ENCODE measurements around the gene DNTT. TPM values are rescaled to one million over a fixed set of nuclear protein-coding genes. Genes with fewer than 3 reads are reported as not detected.

The DNTT gene
- total and polyA plus RNA-seq, 4 donors, result not detected

DNA sequence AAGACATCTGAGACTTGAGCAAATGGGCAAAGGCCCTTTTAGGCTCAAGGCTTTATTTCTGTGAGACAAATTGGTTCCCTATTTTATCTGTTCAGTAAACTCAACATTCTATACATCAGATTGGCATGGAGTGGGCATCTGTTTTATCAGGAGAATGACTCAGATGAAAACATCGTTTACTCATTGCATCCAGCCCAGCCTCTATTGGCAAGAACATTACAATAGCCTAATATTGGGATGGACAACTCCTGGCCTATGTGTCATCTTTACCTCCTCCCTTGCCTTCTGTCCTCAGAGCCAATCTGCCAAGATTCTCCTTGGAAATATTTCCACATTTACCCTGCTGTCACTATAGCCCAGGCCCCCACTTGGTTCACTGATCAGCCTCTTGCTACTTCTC, 27.4 kb upstream of the DNTT start:
- 80 to 87% methylated on average over 1 of the region's 1 CpG for WGBS, 2 donors
- Histone ChIP-seq H3K36me3 (ENCODE audit: control insufficient read depth in 4 of 4, insufficient read depth in 4 of 4, low read length in 4 of 4) (no peaks in the 10 kb centered on the region), H3K4me3 (no peak overlapping the region), H3K27me3 (ENCODE audit: control insufficient read depth in 3 of 3, insufficient read depth in 3 of 3, low read length in 2 of 3) (peaks cover 0 to 2% (median 0%) of the 10 kb centered on the region in 3 donors), H3K9ac (ENCODE audit: insufficient read depth in 1 of 2, low read length in 2 of 2) (no peak overlapping the region), H3K27ac (ENCODE audit: low read depth in 1 of 2, low read length in 1 of 2) (no peak overlapping the region), H3K9me3 (ENCODE audit: control insufficient read depth in 4 of 4, insufficient read depth in 3 of 4, low read length in 3 of 4) (no peaks in the 10 kb centered on the region), H3K4me1 (ENCODE audit: control insufficient read depth in 5 of 5, insufficient read depth in 5 of 5, low read length in 5 of 5) (peaks cover 2 to 24% (median 4%) of the 10 kb centered on the region in 5 donors)
- DNase-seq (no peak), ATAC-seq (ENCODE audit: insufficient read depth, low FRiP score) (no peak)
- TF ChIP-seq CTCF (IDR thresholded peaks at IDR 0.05; ENCODE audit: control extremely low read depth, extremely low read depth), result no peak

- no peaks in the 10 kb centered on the region for H3K36me3 ChIP-seq (ENCODE audit: control insufficient read depth in 4 of 4, insufficient read depth in 4 of 4, low read length in 4 of 4)
- H3K4me1 ChIP-seq (ENCODE audit: control insufficient read depth in 5 of 5, insufficient read depth in 5 of 5, low read length in 5 of 5), result peaks cover 0 to 8% (median 0%) of the 10 kb centered on the region in 5 donors
- no peak for DNase-seq
- no peak overlapping the region for H3K9ac ChIP-seq (ENCODE audit: insufficient read depth in 1 of 2, low read length in 2 of 2)
- no peak overlapping the region for H3K4me3 ChIP-seq
- no peak for ATAC-seq (ENCODE audit: insufficient read depth, low FRiP score)
- 91 to 96% methylated on average over 3 of the region's 3 CpGs for WGBS, 2 donors
- H3K9me3 ChIP-seq (ENCODE audit: control insufficient read depth in 4 of 4, insufficient read depth in 3 of 4, low read length in 3 of 4), result no peaks in the 10 kb centered on the region
- H3K27me3 ChIP-seq (ENCODE audit: control insufficient read depth in 3 of 3, insufficient read depth in 3 of 3, low read length in 2 of 3), result peaks cover 0 to 2% (median 0%) of the 10 kb centered on the region in 3 donors
- H3K27ac ChIP-seq (ENCODE audit: low read depth in 1 of 2, low read length in 1 of 2), result no peak overlapping the region
- TF ChIP-seq CTCF (IDR thresholded peaks at IDR 0.05; ENCODE audit: control extremely low read depth, extremely low read depth), result no peak
Measured at GRCh38 chr10:96279191-96279641, 25.0 kb upstream of the DNTT start.

- WGBS, 2 donors, result 90 to 96% methylated on average over 2 of the region's 2 CpGs
- no peak for TF ChIP-seq CTCF (IDR thresholded peaks at IDR 0.05; ENCODE audit: control extremely low read depth, extremely low read depth)
- ATAC-seq (ENCODE audit: insufficient read depth, low FRiP score), result no peak
Measured at GRCh38 chr10:96280859-96281258, 23.4 kb upstream of the DNTT start.

GRCh38 chr10:96281444-96282029, 22.7 kb upstream of the DNTT start:
- Histone ChIP-seq H3K9me3 (ENCODE audit: control insufficient read depth in 4 of 4, insufficient read depth in 3 of 4, low read length in 3 of 4) (no peaks in the 10 kb centered on the region), H3K27me3 (ENCODE audit: control insufficient read depth in 3 of 3, insufficient read depth in 3 of 3, low read length in 2 of 3) (peaks cover 0 to 2% (median 0%) of the 10 kb centered on the region in 3 donors), H3K9ac (ENCODE audit: insufficient read depth in 1 of 2, low read length in 2 of 2) (no peak overlapping the region), H3K36me3 (ENCODE audit: control insufficient read depth in 4 of 4, insufficient read depth in 4 of 4, low read length in 4 of 4) (no peaks in the 10 kb centered on the region), H3K4me3 (no peak overlapping the region), H3K27ac (ENCODE audit: low read depth in 1 of 2, low read length in 1 of 2) (no peak overlapping the region), H3K4me1 (ENCODE audit: control insufficient read depth in 5 of 5, insufficient read depth in 5 of 5, low read length in 5 of 5) (peaks cover 0 to under 1% (median 0%) of the 10 kb centered on the region in 5 donors)
- DNase-seq, result no peak
- no peak for TF ChIP-seq CTCF (IDR thresholded peaks at IDR 0.05; ENCODE audit: control extremely low read depth, extremely low read depth)
- 92% methylated on average over 3 of the region's 3 CpGs for WGBS, 2 donors
- ATAC-seq (ENCODE audit: insufficient read depth, low FRiP score), result no peak

More at GRCh38 chr10:96280859-96281258, 23.4 kb upstream of the DNTT start:
- Histone ChIP-seq H3K36me3 (ENCODE audit: control insufficient read depth in 4 of 4, insufficient read depth in 4 of 4, low read length in 4 of 4) (no peaks in the 10 kb centered on the region), H3K9me3 (ENCODE audit: control insufficient read depth in 4 of 4, insufficient read depth in 3 of 4, low read length in 3 of 4) (no peaks in the 10 kb centered on the region), H3K27ac (ENCODE audit: low read depth in 1 of 2, low read length in 1 of 2) (no peak overlapping the region), H3K4me1 (ENCODE audit: control insufficient read depth in 5 of 5, insufficient read depth in 5 of 5, low read length in 5 of 5) (peaks cover 0 to 7% (median 0%) of the 10 kb centered on the region in 5 donors), H3K4me3 (no peak overlapping the region), H3K27me3 (ENCODE audit: control insufficient read depth in 3 of 3, insufficient read depth in 3 of 3, low read length in 2 of 3) (peaks cover 0 to 2% (median 0%) of the 10 kb centered on the region in 3 donors), H3K9ac (ENCODE audit: insufficient read depth in 1 of 2, low read length in 2 of 2) (no peak overlapping the region)
- no peak for DNase-seq
